ENCODE results near the gene RPS28. TPM values are rescaled to one million over a fixed set of nuclear protein-coding genes. Genes with fewer than 3 reads are reported as not detected.

RPS28 gene
- total RNA-seq, 4 donors from 2014 or later: 275 to 526 (median 413) TPM

DNA sequence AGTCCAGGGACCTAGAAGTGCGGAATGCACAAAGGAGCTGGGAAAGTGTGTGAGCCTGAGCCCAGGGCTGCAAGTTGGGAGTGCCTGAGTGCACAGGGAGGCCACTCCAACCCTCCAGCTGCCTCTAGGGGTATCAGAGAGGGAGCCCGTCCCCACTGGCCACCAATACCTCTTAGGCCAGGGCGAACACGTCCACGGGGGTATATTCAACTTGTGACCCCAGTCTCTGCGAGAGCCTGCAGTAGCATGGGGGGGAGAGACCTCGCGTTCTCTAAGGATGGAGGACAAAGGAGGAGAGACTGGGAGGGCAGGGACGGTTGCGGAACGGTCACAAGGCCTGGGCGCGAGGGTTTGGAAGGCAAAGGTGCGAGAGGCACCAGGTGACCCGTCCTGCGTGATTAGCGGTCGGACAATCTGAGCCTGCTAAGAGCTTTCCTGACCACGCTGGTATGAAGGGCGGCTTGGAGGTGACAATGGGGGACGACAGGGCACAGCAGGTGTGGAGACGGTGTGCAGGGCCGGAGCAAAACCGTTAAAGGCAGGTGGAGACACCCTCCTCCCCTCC lies 13.8 kb upstream of the RPS28 start:
- Histone ChIP-seq H3K4me1 (peaks cover 17 to 43% (median 33%) of the 10 kb centered on the region in 4 donors), H3K9me3 (no peaks in the 10 kb centered on the region), H3K27me3 (no peaks in the 10 kb centered on the region), H3K27ac (peak overlapping the region; percentile 73 to 84 (median 83)), H3K4me3 (peak overlapping the region; percentile 33 to 60 (median 52)), H3K36me3 (peaks cover 0 to 7% (median 2%) of the 10 kb centered on the region in 4 donors)
- in situ Hi-C loops (cut with MboI; ENCODE audit: low pct_ligation_motif_present in 1 of 4, low pct_unique_long_range_greater_than_20kb in 1 of 4, low sequenced_read_pairs in 3 of 4): no loop called here
- DNase-seq: peak; percentile 24
- TF ChIP-seq EP300 (IDR thresholded peaks at IDR 0.05; ENCODE audit: low read depth) (no peak), POLR2A (IDR thresholded peaks at IDR 0.05) (no peak), POLR2AphosphoS5 (IDR thresholded peaks at IDR 0.05) (no peak)
- TF ChIP-seq, protein P1, sequence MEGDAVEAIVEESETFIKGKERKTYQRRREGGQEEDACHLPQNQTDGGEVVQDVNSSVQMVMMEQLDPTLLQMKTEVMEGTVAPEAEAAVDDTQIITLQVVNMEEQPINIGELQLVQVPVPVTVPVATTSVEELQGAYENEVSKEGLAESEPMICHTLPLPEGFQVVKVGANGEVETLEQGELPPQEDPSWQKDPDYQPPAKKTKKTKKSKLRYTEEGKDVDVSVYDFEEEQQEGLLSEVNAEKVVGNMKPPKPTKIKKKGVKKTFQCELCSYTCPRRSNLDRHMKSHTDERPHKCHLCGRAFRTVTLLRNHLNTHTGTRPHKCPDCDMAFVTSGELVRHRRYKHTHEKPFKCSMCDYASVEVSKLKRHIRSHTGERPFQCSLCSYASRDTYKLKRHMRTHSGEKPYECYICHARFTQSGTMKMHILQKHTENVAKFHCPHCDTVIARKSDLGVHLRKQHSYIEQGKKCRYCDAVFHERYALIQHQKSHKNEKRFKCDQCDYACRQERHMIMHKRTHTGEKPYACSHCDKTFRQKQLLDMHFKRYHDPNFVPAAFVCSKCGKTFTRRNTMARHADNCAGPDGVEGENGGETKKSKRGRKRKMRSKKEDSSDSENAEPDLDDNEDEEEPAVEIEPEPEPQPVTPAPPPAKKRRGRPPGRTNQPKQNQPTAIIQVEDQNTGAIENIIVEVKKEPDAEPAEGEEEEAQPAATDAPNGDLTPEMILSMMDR (IDR thresholded peaks at IDR 0.05): no peak
- intact Hi-C loops (cut with DNase I; ENCODE audit: low total_unique reads): no loop called here
- 21 to 29% methylated on average over 1 to 24 of the region's 24 CpGs for WGBS, 2 donors (ENCODE audit: low coverage in 1 of 2)

DNA sequence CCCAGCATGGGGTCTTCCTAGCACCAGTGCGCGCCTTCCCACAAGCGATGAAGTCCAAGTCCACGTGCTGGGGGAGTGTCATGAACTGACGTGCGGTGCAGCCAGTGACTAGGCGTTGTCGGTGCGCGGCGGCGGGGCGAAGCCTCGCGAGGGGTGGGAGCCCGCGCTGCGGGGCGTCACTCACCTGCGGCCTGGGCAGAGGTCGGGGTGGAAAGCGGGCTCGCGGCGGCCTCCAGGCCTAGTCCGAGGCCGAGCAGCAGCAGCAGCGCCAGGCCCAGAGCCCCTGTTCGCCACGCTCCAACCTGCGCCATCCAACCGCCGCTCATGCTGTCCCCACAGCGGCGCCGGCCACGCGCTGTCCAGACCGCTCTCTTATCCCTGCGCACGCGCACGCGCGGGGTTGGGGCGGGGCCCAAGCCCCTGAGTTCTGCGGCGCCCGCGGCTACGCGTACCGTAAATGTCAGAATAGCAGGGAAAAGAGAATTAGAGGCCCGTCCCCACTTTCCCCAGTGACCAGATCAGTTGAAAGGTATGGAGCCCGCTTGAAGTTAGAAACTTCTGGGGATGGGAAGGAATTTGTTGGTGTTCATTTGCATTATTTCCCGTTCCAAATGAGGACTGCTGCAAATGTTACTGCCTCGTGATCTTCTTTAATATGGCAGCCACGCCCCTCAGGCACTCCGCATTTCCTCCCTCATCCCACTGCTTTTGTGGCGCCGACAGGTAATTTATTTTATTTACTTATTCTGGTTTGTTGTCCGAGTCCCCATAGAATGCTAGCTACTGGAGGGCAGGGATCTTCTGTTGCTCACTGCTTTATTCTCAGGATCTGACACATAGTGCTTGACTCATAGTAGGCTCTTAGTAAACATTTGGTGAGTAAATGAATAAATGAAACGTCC lies 13.1 kb upstream of the RPS28 start, which contains the start of gene CD320:
TSS of gene CD320 (minus strand) at position 394 of the 902 bp plus-strand sequence. CDS start at position 326, 68 bp downstream.
- Histone ChIP-seq H3K27ac (peak within 1 kb of the TSS; percentile 73 to 84 (median 83)), H3K36me3 (peaks cover 0 to 7% (median 2%) of the 10 kb centered on the region in 4 donors), H3K9me3 (no peaks in the 10 kb centered on the region), H3K27me3 (no peaks in the 10 kb centered on the region), H3K4me3 (peak within 1 kb of the TSS; percentile 33 to 60 (median 52)), H3K4me1 (peaks cover 17 to 43% (median 33%) of the 10 kb centered on the region in 4 donors)
- peak; percentile 42 to 80 (median 77) for TF ChIP-seq POLR2AphosphoS5 (IDR thresholded peaks at IDR 0.05)
- TF ChIP-seq POLR2A (IDR thresholded peaks at IDR 0.05): peak; percentile 64
- no peak for TF ChIP-seq EP300 (IDR thresholded peaks at IDR 0.05; ENCODE audit: low read depth)
- TF ChIP-seq, protein P1 (IDR thresholded peaks at IDR 0.05): peak in 1 of 5 experiments; percentile 9
- in situ Hi-C loops (cut with MboI; ENCODE audit: low pct_ligation_motif_present in 1 of 4, low pct_unique_long_range_greater_than_20kb in 1 of 4, low sequenced_read_pairs in 3 of 4) (no loop called here), intact Hi-C loops (cut with DNase I; ENCODE audit: low total_unique reads) (no loop called here)
- 0 to 1% methylated on average over 9 to 39 of the region's 63 CpGs for WGBS, 2 donors (ENCODE audit: low coverage in 1 of 2)
- DNase-seq: peak; percentile 92

DNA sequence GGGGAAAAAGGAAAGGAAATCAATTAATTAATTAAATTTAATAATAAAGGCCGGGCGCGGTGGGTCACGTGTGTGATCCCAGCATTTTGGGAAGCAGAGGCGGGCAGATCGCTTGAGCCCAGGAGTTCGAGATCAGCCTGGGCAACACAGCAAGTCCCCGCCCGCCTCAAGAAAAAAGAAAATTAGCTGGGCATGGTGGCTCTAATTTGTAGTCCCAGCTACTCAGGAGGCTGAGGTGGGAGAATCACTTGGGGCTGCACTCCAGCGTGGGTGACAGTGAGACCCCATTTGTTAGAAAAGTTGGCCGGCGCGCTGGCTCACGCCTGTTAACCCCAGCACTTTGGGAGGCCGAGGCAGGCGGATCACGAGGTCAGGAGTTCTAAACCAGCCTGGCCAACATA lies 12.4 kb upstream of the RPS28 start:
- intact Hi-C loops (cut with DNase I; ENCODE audit: low total_unique reads): no loop called here
- 73 to 76% methylated on average over 3 to 17 of the region's 17 CpGs for WGBS, 2 donors (ENCODE audit: low coverage in 1 of 2)
- in situ Hi-C loops (cut with MboI; ENCODE audit: low pct_ligation_motif_present in 1 of 4, low pct_unique_long_range_greater_than_20kb in 1 of 4, low sequenced_read_pairs in 3 of 4): no loop called here
- Histone ChIP-seq H3K27me3 (no peaks in the 10 kb centered on the region), H3K27ac (peak overlapping the region; percentile 73 to 84 (median 83)), H3K4me3 (peak overlapping the region in 3 of 4 donors; percentile 33 to 60 (median 59)), H3K9me3 (no peaks in the 10 kb centered on the region), H3K4me1 (peaks cover 17 to 43% (median 33%) of the 10 kb centered on the region in 4 donors), H3K36me3 (peaks cover 0 to 8% (median 3%) of the 10 kb centered on the region in 4 donors)
- DNase-seq: no peak
- no peak for TF ChIP-seq EP300 (IDR thresholded peaks at IDR 0.05; ENCODE audit: low read depth)
- no peak for TF ChIP-seq POLR2A (IDR thresholded peaks at IDR 0.05)
- no peak for TF ChIP-seq POLR2AphosphoS5 (IDR thresholded peaks at IDR 0.05)
- TF ChIP-seq, protein P1 (IDR thresholded peaks at IDR 0.05): no peak

All from transverse colon (tissue), 4 donors.